OCI-LY3 (cell line): ENCODE data around the gene C1orf226.

Experiments
- CTCF ChIP-seq: fragments of 200-600, 300-600 bp; sonication (generic); IDR thresholded peaks from 2 replicates; pipeline ENCODE4 v1.5.1; 2014; ENCODE audit warnings: antibody characterized with exemption, low read length, low read depth
- EZH2phosphoT487 ChIP-seq: fragments of 200-600 bp; shearing (Covaris generic); IDR thresholded peaks from 2 replicates; pipeline ENCODE4 v1.6.1; 2018; ENCODE audit warnings: antibody characterized with exemption, mixed run types, low read depth

- TF ChIP-seq CTCF = no peak
- TF ChIP-seq EZH2phosphoT487 = no peak
Measured at GRCh38 chr1:162367772-162368171, 13.8 kb upstream of the C1orf226 start.
